ENCODE results near the gene C10orf143.

The C10orf143 gene

DNA sequence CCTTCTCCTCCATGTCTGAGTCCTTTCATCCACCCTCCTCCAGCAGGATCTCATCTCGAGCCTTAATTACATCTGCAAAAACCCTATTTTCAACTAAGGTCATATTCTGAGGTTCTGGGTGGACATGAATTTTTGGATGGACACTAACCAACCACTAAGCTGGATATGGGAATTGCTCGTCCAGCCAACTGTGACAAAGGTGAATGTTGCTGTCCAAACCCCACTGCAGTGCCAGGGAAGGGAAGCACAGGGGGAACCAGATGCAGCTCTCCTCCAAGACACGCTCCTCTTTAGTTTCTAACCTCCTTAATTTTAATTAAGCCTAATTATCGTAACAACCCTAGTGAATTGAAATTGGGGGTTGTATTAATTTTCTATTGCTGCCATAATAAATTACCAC lies 81.4 kb downstream of the C10orf143 start:
- no peak overlapping the region for H2AFZ ChIP-seq (ENCODE audit: low read length)

DNA sequence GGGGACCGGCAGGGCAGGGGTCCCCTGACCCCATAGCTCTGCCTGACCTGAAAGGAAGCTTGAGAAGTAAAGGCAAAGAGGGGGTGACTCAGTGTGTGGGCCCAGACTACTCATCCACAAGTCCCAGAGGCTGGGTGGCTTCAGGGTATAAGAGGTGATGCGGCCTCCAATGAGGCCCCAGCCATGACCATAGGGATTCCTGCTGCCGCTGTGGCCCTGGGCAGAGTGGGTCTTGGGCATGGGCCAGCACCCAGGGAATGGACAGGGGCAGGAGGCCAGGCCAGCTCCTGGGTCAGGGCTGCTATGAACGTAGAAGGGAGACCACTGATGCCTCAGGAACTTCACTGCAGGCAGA lies 82.2 kb downstream of the C10orf143 start:
- peak overlapping the region; percentile 46 for H3K18ac ChIP-seq (ENCODE audit: low read length)
- H3K36me3 ChIP-seq (replicated peaks in 1 of 2; ENCODE audit: control insufficient read depth in 2 of 2, insufficient read depth in 2 of 2, low read length in 2 of 2): no peaks in the 10 kb centered on the region
- H3K79me1 ChIP-seq (ENCODE audit: low read depth, low read length): no peaks in the 10 kb centered on the region
- H3K9ac ChIP-seq (ENCODE audit: low read depth, low read length, poor library complexity): no peak overlapping the region
- H2BK5ac ChIP-seq (ENCODE audit: low read length): peak overlapping the region; percentile 30
- H4K8ac ChIP-seq (ENCODE audit: low read depth, low read length): no peak overlapping the region
- H2BK15ac ChIP-seq (ENCODE audit: low read length): no peak overlapping the region
- H2BK12ac ChIP-seq (ENCODE audit: low read length): peak overlapping the region; percentile 69
- H4K91ac ChIP-seq (ENCODE audit: low read depth, low read length, poor library complexity): no peak overlapping the region
- no peaks in the 10 kb centered on the region for H3K27me3 ChIP-seq (ENCODE audit: control insufficient read depth in 3 of 3, insufficient read depth in 3 of 3, low read depth in 1 of 3, low read length in 3 of 3)
- H3K4me2 ChIP-seq (ENCODE audit: insufficient read depth, low read length, poor library complexity, severe bottlenecking): no peak overlapping the region
- no peak overlapping the region for H3K4ac ChIP-seq (ENCODE audit: low read length)
- no peaks in the 10 kb centered on the region for H3K4me1 ChIP-seq (ENCODE audit: control insufficient read depth in 2 of 2, insufficient read depth in 1 of 2, low read depth in 1 of 2, low read length in 2 of 2)
- WGBS, 2 donors (ENCODE audit: extremely low coverage in 2 of 2, insufficient read length in 2 of 2, insufficient replicate concordance in 1 of 2): no CpG with 5 or more reads among the region's 4 CpGs
- H3K27ac ChIP-seq (replicated peaks; ENCODE audit: low read length): no peak overlapping the region
- H3K4me3 ChIP-seq (ENCODE audit: low read length in 2 of 2): no peak overlapping the region
- H2AFZ ChIP-seq (ENCODE audit: low read length): no peak overlapping the region
- no peak overlapping the region for H2BK120ac ChIP-seq (ENCODE audit: low read depth, low read length)
- no peak for DNase-seq (ENCODE audit: low spot score)
- no peak overlapping the region for H3K14ac ChIP-seq (ENCODE audit: low read length)
- no peaks in the 10 kb centered on the region for H3K9me3 ChIP-seq (replicated peaks in 1 of 2; ENCODE audit: control insufficient read depth in 2 of 2, insufficient read depth in 1 of 2, low read depth in 1 of 2, low read length in 2 of 2)
- H2AK5ac ChIP-seq (ENCODE audit: low read depth, low read length): no peak overlapping the region
- H3K23ac ChIP-seq (ENCODE audit: low read depth, low read length, poor library complexity): no peak overlapping the region

More for the DNA sequence above, 81.4 kb downstream of the C10orf143 start:
- H3K4me3 ChIP-seq (ENCODE audit: low read length in 2 of 2): no peak overlapping the region
- H3K4me1 ChIP-seq (ENCODE audit: control insufficient read depth in 2 of 2, insufficient read depth in 1 of 2, low read depth in 1 of 2, low read length in 2 of 2): no peaks in the 10 kb centered on the region
- H2BK15ac ChIP-seq (ENCODE audit: low read length): no peak overlapping the region
- no peak overlapping the region for H2BK5ac ChIP-seq (ENCODE audit: low read length)
- H4K8ac ChIP-seq (ENCODE audit: low read depth, low read length): no peak overlapping the region
- no peak overlapping the region for H3K4ac ChIP-seq (ENCODE audit: low read length)
- no CpG with 5 or more reads among the region's 4 CpGs for WGBS, 2 donors (ENCODE audit: extremely low coverage in 2 of 2, insufficient read length in 2 of 2, insufficient replicate concordance in 1 of 2)
- no peak overlapping the region for H4K91ac ChIP-seq (ENCODE audit: low read depth, low read length, poor library complexity)
- H3K79me1 ChIP-seq (ENCODE audit: low read depth, low read length): no peaks in the 10 kb centered on the region
- no peak overlapping the region for H3K4me2 ChIP-seq (ENCODE audit: insufficient read depth, low read length, poor library complexity, severe bottlenecking)
- no peak overlapping the region for H2BK12ac ChIP-seq (ENCODE audit: low read length)
- no peak overlapping the region for H3K27ac ChIP-seq (replicated peaks; ENCODE audit: low read length)
- no peaks in the 10 kb centered on the region for H3K9me3 ChIP-seq (replicated peaks in 1 of 2; ENCODE audit: control insufficient read depth in 2 of 2, insufficient read depth in 1 of 2, low read depth in 1 of 2, low read length in 2 of 2)
- H2BK120ac ChIP-seq (ENCODE audit: low read depth, low read length): no peak overlapping the region
- no peak overlapping the region for H3K23ac ChIP-seq (ENCODE audit: low read depth, low read length, poor library complexity)
- no peak overlapping the region for H3K9ac ChIP-seq (ENCODE audit: low read depth, low read length, poor library complexity)
- no peak overlapping the region for H3K14ac ChIP-seq (ENCODE audit: low read length)
- DNase-seq (ENCODE audit: low spot score): no peak
- H3K27me3 ChIP-seq (ENCODE audit: control insufficient read depth in 3 of 3, insufficient read depth in 3 of 3, low read depth in 1 of 3, low read length in 3 of 3): no peaks in the 10 kb centered on the region
- H3K36me3 ChIP-seq (replicated peaks in 1 of 2; ENCODE audit: control insufficient read depth in 2 of 2, insufficient read depth in 2 of 2, low read length in 2 of 2): no peaks in the 10 kb centered on the region
- no peak overlapping the region for H2AK5ac ChIP-seq (ENCODE audit: low read depth, low read length)
- no peak overlapping the region for H3K18ac ChIP-seq (ENCODE audit: low read length)

DNA sequence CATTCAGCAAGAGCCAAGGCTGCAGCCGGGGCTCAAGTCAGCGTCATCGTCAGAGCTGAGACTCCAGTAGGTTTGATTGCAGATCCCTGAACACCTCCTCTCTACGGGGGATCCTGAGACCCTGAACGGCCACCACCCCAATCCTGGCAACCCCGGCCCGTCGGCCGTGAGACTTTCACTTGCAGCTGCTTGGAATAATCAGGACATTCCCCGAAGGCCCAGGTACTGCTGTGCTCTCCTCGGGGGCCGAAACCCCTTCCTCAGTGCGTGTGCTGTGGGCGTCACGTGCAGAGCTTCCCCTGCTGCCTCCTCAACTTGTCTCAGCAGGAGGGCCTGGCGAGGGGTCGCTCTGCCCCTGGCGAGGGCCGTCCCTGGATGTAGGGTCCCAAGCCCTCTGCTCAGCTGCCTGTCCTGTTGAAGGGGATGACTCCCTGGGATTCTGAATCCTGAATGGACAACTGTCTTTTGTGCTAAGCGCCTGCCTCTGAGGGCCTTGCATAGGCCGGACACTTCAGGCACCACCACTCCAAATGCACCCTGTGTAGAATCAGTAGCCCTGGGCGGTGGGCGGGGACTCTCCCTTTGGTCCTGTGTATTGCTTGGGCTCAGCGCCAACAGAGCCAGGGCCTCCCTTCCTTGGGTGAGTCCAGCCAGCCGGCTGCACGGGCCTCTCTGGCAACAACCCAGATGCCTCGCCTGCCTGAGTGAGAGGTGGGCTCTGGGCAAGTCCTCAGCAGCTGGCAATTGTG lies 82.7 kb downstream of the C10orf143 start:
- Histone ChIP-seq H3K14ac (ENCODE audit: low read length) (no peak overlapping the region), H2BK12ac (ENCODE audit: low read length) (peak overlapping the region; percentile 69), H3K27me3 (ENCODE audit: control insufficient read depth in 3 of 3, insufficient read depth in 3 of 3, low read depth in 1 of 3, low read length in 3 of 3) (no peaks in the 10 kb centered on the region), H3K4me3 (ENCODE audit: low read length in 2 of 2) (no peak overlapping the region), H3K27ac (replicated peaks; ENCODE audit: low read length) (no peak overlapping the region), H2BK15ac (ENCODE audit: low read length) (no peak overlapping the region), H3K9ac (ENCODE audit: low read depth, low read length, poor library complexity) (no peak overlapping the region), H4K8ac (ENCODE audit: low read depth, low read length) (no peak overlapping the region), H3K4me1 (ENCODE audit: control insufficient read depth in 2 of 2, insufficient read depth in 1 of 2, low read depth in 1 of 2, low read length in 2 of 2) (no peaks in the 10 kb centered on the region), H3K18ac (ENCODE audit: low read length) (peak overlapping the region; percentile 36), H2BK5ac (ENCODE audit: low read length) (peak overlapping the region; percentile 30), H2AFZ (ENCODE audit: low read length) (no peak overlapping the region), H3K79me1 (ENCODE audit: low read depth, low read length) (no peaks in the 10 kb centered on the region), H3K9me3 (replicated peaks in 1 of 2; ENCODE audit: control insufficient read depth in 2 of 2, insufficient read depth in 1 of 2, low read depth in 1 of 2, low read length in 2 of 2) (no peaks in the 10 kb centered on the region), H2AK5ac (ENCODE audit: low read depth, low read length) (peak overlapping the region; percentile 18), H2BK120ac (ENCODE audit: low read depth, low read length) (no peak overlapping the region), H3K23ac (ENCODE audit: low read depth, low read length, poor library complexity) (no peak overlapping the region), H3K4me2 (ENCODE audit: insufficient read depth, low read length, poor library complexity, severe bottlenecking) (no peak overlapping the region), H4K91ac (ENCODE audit: low read depth, low read length, poor library complexity) (no peak overlapping the region), H3K4ac (ENCODE audit: low read length) (peak overlapping the region; percentile 45), H3K36me3 (replicated peaks in 1 of 2; ENCODE audit: control insufficient read depth in 2 of 2, insufficient read depth in 2 of 2, low read length in 2 of 2) (no peaks in the 10 kb centered on the region)
- no peak for DNase-seq (ENCODE audit: low spot score)
- no CpG with 5 or more reads among the region's 27 CpGs for WGBS, 2 donors (ENCODE audit: extremely low coverage in 2 of 2, insufficient read length in 2 of 2, insufficient replicate concordance in 1 of 2)

DNA sequence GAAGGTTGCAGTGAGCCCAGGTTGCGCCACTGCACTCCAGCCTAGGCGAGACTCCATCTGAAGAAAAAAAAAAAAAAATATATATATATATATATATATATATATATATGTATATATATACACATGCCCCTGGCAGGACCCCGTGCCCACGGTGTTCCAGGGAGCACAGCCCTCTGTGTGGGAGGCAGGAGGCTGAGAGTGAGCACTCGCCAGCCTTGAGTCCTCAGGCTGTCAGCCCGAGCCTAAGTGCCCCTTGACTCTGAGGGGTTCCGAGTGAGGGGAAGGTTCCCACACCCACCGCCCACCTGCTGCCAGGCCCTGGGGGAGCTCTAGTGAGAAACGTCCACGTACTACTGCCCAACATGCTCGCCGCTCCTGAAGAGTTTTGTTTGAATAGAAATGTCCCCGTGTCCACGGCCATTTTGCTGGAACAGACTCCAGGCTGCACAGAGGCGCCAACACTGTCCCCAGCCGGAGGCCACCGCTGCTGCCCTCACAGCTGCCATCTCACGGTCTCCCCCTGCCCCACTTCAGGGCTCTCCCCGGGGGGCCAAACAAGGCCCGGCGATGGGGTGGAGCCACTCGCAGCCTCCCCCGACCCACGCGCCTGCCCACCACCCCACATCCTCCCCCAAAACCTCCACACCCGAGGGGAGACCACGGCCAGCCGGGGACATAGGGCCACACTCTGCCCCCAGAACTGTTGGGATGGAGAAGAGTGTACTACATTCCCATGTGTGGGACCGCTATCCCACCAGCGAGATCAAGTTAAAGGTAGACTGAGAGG lies 83.8 kb downstream of the C10orf143 start:
- peak overlapping the region; percentile 43 for H2AK5ac ChIP-seq (ENCODE audit: low read depth, low read length)
- H3K36me3 ChIP-seq (replicated peaks in 1 of 2; ENCODE audit: control insufficient read depth in 2 of 2, insufficient read depth in 2 of 2, low read length in 2 of 2): no peaks in the 10 kb centered on the region
- H3K4ac ChIP-seq (ENCODE audit: low read length): no peak overlapping the region
- no peak overlapping the region for H3K9ac ChIP-seq (ENCODE audit: low read depth, low read length, poor library complexity)
- H3K9me3 ChIP-seq (replicated peaks in 1 of 2; ENCODE audit: control insufficient read depth in 2 of 2, insufficient read depth in 1 of 2, low read depth in 1 of 2, low read length in 2 of 2): no peaks in the 10 kb centered on the region
- no peaks in the 10 kb centered on the region for H3K4me1 ChIP-seq (ENCODE audit: control insufficient read depth in 2 of 2, insufficient read depth in 1 of 2, low read depth in 1 of 2, low read length in 2 of 2)
- no peak overlapping the region for H3K27ac ChIP-seq (replicated peaks; ENCODE audit: low read length)
- no peak overlapping the region for H2BK15ac ChIP-seq (ENCODE audit: low read length)
- H3K79me1 ChIP-seq (ENCODE audit: low read depth, low read length): no peaks in the 10 kb centered on the region
- no peak overlapping the region for H2BK120ac ChIP-seq (ENCODE audit: low read depth, low read length)
- H3K27me3 ChIP-seq (ENCODE audit: control insufficient read depth in 3 of 3, insufficient read depth in 3 of 3, low read depth in 1 of 3, low read length in 3 of 3): peaks cover 0 to 4% (median 0%) of the 10 kb centered on the region in 3 experiments
- H2BK5ac ChIP-seq (ENCODE audit: low read length): no peak overlapping the region
- H3K23ac ChIP-seq (ENCODE audit: low read depth, low read length, poor library complexity): no peak overlapping the region
- H3K18ac ChIP-seq (ENCODE audit: low read length): peak overlapping the region; percentile 8
- no peak for DNase-seq (ENCODE audit: low spot score)
- no CpG with 5 or more reads among the region's 30 CpGs for WGBS, 2 donors (ENCODE audit: extremely low coverage in 2 of 2, insufficient read length in 2 of 2, insufficient replicate concordance in 1 of 2)
- H2BK12ac ChIP-seq (ENCODE audit: low read length): no peak overlapping the region
- H3K4me3 ChIP-seq (ENCODE audit: low read length in 2 of 2): no peak overlapping the region
- H3K4me2 ChIP-seq (ENCODE audit: insufficient read depth, low read length, poor library complexity, severe bottlenecking): no peak overlapping the region
- peak overlapping the region; percentile 71 for H3K14ac ChIP-seq (ENCODE audit: low read length)
- H4K91ac ChIP-seq (ENCODE audit: low read depth, low read length, poor library complexity): no peak overlapping the region
- H4K8ac ChIP-seq (ENCODE audit: low read depth, low read length): no peak overlapping the region
- no peak overlapping the region for H2AFZ ChIP-seq (ENCODE audit: low read length)
